HCT116 (cell line): ENCODE results near the gene KLF6. TPM values are rescaled to one million over a fixed set of nuclear protein-coding genes. Genes with fewer than 3 reads are reported as not detected.

Source experiments
- ATAC-seq: fragments of 200-7000 bp; cut with Tn5 transposase; 2 replicates; pipeline ENCODE4 v1.9.1; 2020; ENCODE audit warnings: mild to moderate bottlenecking, moderate library complexity
- BruUV-seq: library from RNA; stranded (reverse); fragments of 400-500 nt; replicated peaks from 2 replicates; lab custom pipeline; 2021; lab: Mats Ljungman, UMichigan
- CTCF ChIA-PET: fragments of 300-600 bp; sonication (Branson Sonifier 250); formaldehyde crosslinking; loops from one replicate; lab custom pipeline; 2021; ENCODE audit warnings: antibody characterized with exemption; lab: Charles Lee
- POLR2A ChIA-PET: fragments of 300-600, 350-600 bp; sonication (Branson Sonifier 250); formaldehyde crosslinking; loops from one replicate; lab custom pipeline; 2021; ENCODE audit warnings: antibody characterized with exemption; lab: Charles Lee
- RAD21 ChIA-PET, 2 experiments: fragments of 300-600 bp; sonication (Branson Sonifier 250); formaldehyde crosslinking; loops; one replicate each; lab custom pipeline; 2023; ENCODE audit warnings: low total read pairs in 2 of 2; ENCODE audit not compliant: uncharacterized antibody in 2 of 2, unreplicated experiment in 2 of 2, low non-redundant PET in 1 of 2; lab: Charles Lee
- DNase-seq: peaks from one replicate; pipeline ENCODE4 v3.0.0-alpha.2; 2010; ENCODE audit warnings: low read depth, low spot score
- H2AFZ ChIP-seq: fragments of 200-600 bp; shearing (Covaris generic), sonication (generic); 2 replicates; pipeline ENCODE4 v1.6.1; 2017; ENCODE audit warnings: low read depth, mixed run types, mixed read lengths, antibody characterized with exemption, low read length; ENCODE audit not compliant: poor library complexity, severe bottlenecking
- H3K27ac ChIP-seq: 2 replicates; pipeline ENCODE4 v1.5.1; 2012; ENCODE audit warnings: low read depth, low read length
- H3K27me3 ChIP-seq: fragments of 200-600 bp; sonication (generic); 2 replicates; pipeline ENCODE4 v1.6.1; 2016; ENCODE audit warnings: mixed run types, low read length, mixed read lengths; ENCODE audit not compliant: insufficient read depth
- H3K36me3 ChIP-seq, 2 experiments: fragments of 200-500 bp in 1 of 2; fragments of 200-600 bp in 1 of 2; sonication (Bioruptor generic) in 1 of 2; sonication (generic) in 1 of 2; 2 replicates each; pipeline versions ENCODE4 v1.5.1 to v1.6.1; 2014 to 2016; ENCODE audit warnings: low read length in 2 of 2, inconsistent platforms in 1 of 2, mixed read lengths in 1 of 2, mixed run types in 1 of 2; ENCODE audit not compliant: insufficient read depth in 2 of 2, control insufficient read depth in 1 of 2
- H3K4me1 ChIP-seq, 2 experiments: fragments of 200-600 bp in 1 of 2; sonication (generic) in 1 of 2; 2 replicates each; pipeline versions ENCODE4 v1.5.1 to v1.6.1; 2012 to 2017; ENCODE audit warnings: low read length in 2 of 2, inconsistent platforms in 1 of 2, mild to moderate bottlenecking in 1 of 2, mixed read lengths in 1 of 2, mixed run types in 1 of 2, moderate library complexity in 1 of 2; ENCODE audit not compliant: insufficient read depth in 2 of 2, control insufficient read depth in 1 of 2
- H3K4me2 ChIP-seq: fragments of 200-600 bp; sonication (generic); 2 replicates; pipeline ENCODE4 v1.6.1; 2017; ENCODE audit warnings: mixed run types, low read length, mixed read lengths
- H3K4me3 ChIP-seq, 2 experiments: fragments of 200-600 bp in 1 of 2; sonication (generic) in 1 of 2; replicated peaks in 1 of 2; 2 replicates each; pipeline ENCODE4 v1.5.1; 2011 to 2016; ENCODE audit warnings: low read length in 2 of 2, control low read depth in 1 of 2, low read depth in 1 of 2, mild to moderate bottlenecking in 1 of 2, mixed read lengths in 1 of 2, mixed run types in 1 of 2
- H3K79me2 ChIP-seq: fragments of 200-600 bp; sonication (generic); 2 replicates; pipeline ENCODE4 v1.6.1; 2017; ENCODE audit warnings: mild to moderate bottlenecking, mixed run types, low read length, moderate library complexity, mixed read lengths; ENCODE audit not compliant: insufficient read depth
- H3K9ac ChIP-seq: fragments of 200-600 bp; sonication (generic); 2 replicates; pipeline ENCODE4 v1.6.1; 2016; ENCODE audit warnings: low read length, mixed read lengths
- H3K9me2 ChIP-seq: fragments of 200-600 bp; sonication (generic), shearing (Covaris generic); 2 replicates; pipeline ENCODE4 v1.6.1; 2017; ENCODE audit warnings: mixed run types, mild to moderate bottlenecking, moderate library complexity; ENCODE audit not compliant: insufficient read depth
- H3K9me3 ChIP-seq, 2 experiments: fragments of 200-500 bp in 1 of 2; fragments of 200-600 bp in 1 of 2; sonication (Bioruptor generic) in 1 of 2; sonication (generic) in 1 of 2; 2 replicates each; pipeline ENCODE4 v1.6.1; 2014 to 2017; ENCODE audit warnings: low read length in 2 of 2, mixed read lengths in 2 of 2, inconsistent platforms in 1 of 2, low read depth in 1 of 2, mild to moderate bottlenecking in 1 of 2, mixed run types in 1 of 2, moderate library complexity in 1 of 2; ENCODE audit not compliant: control insufficient read depth in 1 of 2, insufficient read depth in 1 of 2
- H4K20me1 ChIP-seq: fragments of 200-600 bp; sonication (generic), shearing (Covaris generic); 2 replicates; pipeline ENCODE4 v1.6.1; 2017; ENCODE audit warnings: mixed run types, mild to moderate bottlenecking, moderate library complexity; ENCODE audit not compliant: insufficient read depth
- EZH2phosphoT487 ChIP-seq: fragments of 200-600 bp; IDR thresholded peaks from 2 replicates; pipeline ENCODE4 v1.6.1; 2018; ENCODE audit warnings: antibody characterized with exemption, borderline replicate concordance
- JUND ChIP-seq: IDR thresholded peaks from 2 replicates; pipeline ENCODE4 v1.6.1; 2012
- POLR2A ChIP-seq: IDR thresholded peaks from 2 replicates; pipeline ENCODE4 v1.7.0; 2011; ENCODE audit warnings: borderline replicate concordance; ENCODE audit not compliant: insufficient read depth, insufficient read length; ENCODE audit errors: extremely low read depth
- POLR2AphosphoS5 ChIP-seq: IDR thresholded peaks from 2 replicates; pipeline ENCODE4 v1.6.1; 2011; ENCODE audit warnings: mild to moderate bottlenecking, low read depth, low read length, moderate library complexity
- SIN3A ChIP-seq: IDR thresholded peaks from 2 replicates; pipeline ENCODE4 v1.6.1; 2012; ENCODE audit warnings: low read depth
- SP1 ChIP-seq: IDR thresholded peaks from 2 replicates; pipeline ENCODE4 v1.6.1; 2012; ENCODE audit warnings: low read depth
- SRF ChIP-seq: IDR thresholded peaks from 2 replicates; pipeline ENCODE4 v1.6.1; 2012; ENCODE audit warnings: low read depth
- TCF7L2 ChIP-seq: IDR thresholded peaks from 2 replicates; pipeline ENCODE4 v1.7.0; 2011; ENCODE audit warnings: borderline replicate concordance, inconsistent platforms; ENCODE audit not compliant: insufficient read depth, insufficient read length; ENCODE audit errors: extremely low read depth
- YY1 ChIP-seq: IDR thresholded peaks from 2 replicates; pipeline ENCODE4 v1.6.1; 2011; ENCODE audit warnings: low read length, low read depth, moderate library complexity, mild to moderate bottlenecking; ENCODE audit not compliant: insufficient replicate concordance; ENCODE audit errors: extremely low read depth
- intact Hi-C: fragments of 100-400 bp; cut with micrococcal nuclease; formaldehyde crosslinking; loops from 2 replicates; pipeline ENCODE4 v1.10.0; 2022
- total RNA-seq: library from RNA; stranded (reverse); gene quantifications from one replicate; pipeline ENCODE4 v1.2.1, GENCODE V29; 2021; ENCODE audit not compliant: unreplicated experiment
- TF ChIP-seq, protein P1 (sequence below): IDR thresholded peaks from 2 replicates; pipeline ENCODE4 v1.6.1; 2011; ENCODE audit warnings: mild to moderate bottlenecking, low read length, moderate library complexity; ENCODE audit not compliant: insufficient replicate concordance; ENCODE audit errors: extremely low read depth
- TF ChIP-seq, protein P2 (sequence below): IDR thresholded peaks from 2 replicates; pipeline ENCODE4 v1.6.1; 2012

KLF6 gene
- total RNA-seq, 1 experiment from 2014 or later, result 82.2 TPM

DNA sequence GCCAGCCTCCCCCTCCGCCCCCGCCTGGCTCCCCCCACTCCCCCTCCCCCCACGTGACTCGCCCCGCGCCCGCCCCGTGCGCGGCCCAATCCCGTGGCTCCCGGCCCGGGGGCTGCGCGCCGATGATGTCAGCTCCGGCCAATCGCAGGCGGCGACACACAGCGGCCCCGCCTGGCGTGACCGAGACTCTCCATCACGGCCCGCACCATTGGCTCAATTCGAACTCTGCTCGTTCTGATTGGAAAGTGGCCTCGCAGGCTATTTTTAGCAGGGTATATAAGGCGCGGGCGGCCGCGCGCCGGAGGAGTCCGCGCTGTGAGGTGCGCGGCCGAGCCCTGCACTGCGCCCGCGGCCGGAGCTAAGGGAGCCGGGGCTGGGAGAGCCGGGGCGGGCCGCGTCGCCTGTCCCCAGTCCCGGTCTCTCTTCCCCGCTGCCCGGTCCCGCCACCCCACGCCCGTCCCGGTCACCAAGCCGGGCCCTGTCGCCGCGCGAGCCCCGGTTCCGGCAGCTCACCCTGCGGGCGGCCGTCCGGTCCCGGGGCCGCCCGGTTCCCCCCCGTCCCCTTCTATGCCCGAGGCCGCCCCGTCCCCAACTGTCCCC is 342 bp upstream of the KLF6 start:
- intact Hi-C loops, result loop anchor here (5.0 to 10.0 kb wide), 2 partner anchors 369 to 877 kb away; no protein-coding TSS in a partner anchor
- Histone ChIP-seq H3K9ac (peak overlapping the region; percentile 94), H3K4me2 (peak overlapping the region; percentile 96), H4K20me1 (peaks cover 20% of the 10 kb centered on the region; the same call in 1 of the 2 replicates), H3K27me3 (no peaks in the 10 kb centered on the region), H3K4me1 (peaks cover 35 to 63% of the 10 kb centered on the region in 2 experiments), H3K27ac (peak overlapping the region; percentile 98), H3K79me2 (peaks cover 47% of the 10 kb centered on the region), H3K36me3 (peaks cover 19 to 33% of the 10 kb centered on the region in 2 experiments), H3K4me3 (peak overlapping the region; percentile 89 to 91), H2AFZ (no peak overlapping the region), H3K9me2 (no peaks in the 10 kb centered on the region), H3K9me3 (no peaks in the 10 kb centered on the region)
- peak; percentile 82 for TF ChIP-seq POLR2A
- no peak for TF ChIP-seq EZH2phosphoT487
- TF ChIP-seq SIN3A, result peak; percentile 48
- no peak for TF ChIP-seq TCF7L2
- TF ChIP-seq JUND, result peak; percentile 32; the same call in 1 of the 2 replicates
- TF ChIP-seq, protein P1, sequence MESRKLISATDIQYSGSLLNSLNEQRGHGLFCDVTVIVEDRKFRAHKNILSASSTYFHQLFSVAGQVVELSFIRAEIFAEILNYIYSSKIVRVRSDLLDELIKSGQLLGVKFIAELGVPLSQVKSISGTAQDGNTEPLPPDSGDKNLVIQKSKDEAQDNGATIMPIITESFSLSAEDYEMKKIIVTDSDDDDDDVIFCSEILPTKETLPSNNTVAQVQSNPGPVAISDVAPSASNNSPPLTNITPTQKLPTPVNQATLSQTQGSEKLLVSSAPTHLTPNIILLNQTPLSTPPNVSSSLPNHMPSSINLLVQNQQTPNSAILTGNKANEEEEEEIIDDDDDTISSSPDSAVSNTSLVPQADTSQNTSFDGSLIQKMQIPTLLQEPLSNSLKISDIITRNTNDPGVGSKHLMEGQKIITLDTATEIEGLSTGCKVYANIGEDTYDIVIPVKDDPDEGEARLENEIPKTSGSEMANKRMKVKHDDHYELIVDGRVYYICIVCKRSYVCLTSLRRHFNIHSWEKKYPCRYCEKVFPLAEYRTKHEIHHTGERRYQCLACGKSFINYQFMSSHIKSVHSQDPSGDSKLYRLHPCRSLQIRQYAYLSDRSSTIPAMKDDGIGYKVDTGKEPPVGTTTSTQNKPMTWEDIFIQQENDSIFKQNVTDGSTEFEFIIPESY, result peak; percentile 36
- peak; percentile 98 for TF ChIP-seq SP1
- TF ChIP-seq SRF, result no peak
- TF ChIP-seq POLR2AphosphoS5, result peak; percentile 95
- TF ChIP-seq YY1, result peak; percentile 53
- TF ChIP-seq, protein P2, sequence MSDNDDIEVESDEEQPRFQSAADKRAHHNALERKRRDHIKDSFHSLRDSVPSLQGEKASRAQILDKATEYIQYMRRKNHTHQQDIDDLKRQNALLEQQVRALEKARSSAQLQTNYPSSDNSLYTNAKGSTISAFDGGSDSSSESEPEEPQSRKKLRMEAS, result peak; percentile 46; the same call in 1 of the 2 replicates
- DNase-seq (peak; percentile 91), ATAC-seq (peak; percentile 81)
- BruUV-seq, result no TSS peak
- CTCF ChIA-PET, result interaction anchor here (0.6 to 1.2 kb wide), 4 partner anchors 10 to 984 kb away, joined by 3 to 4 read pairs (median 3); no protein-coding TSS in a partner anchor
- POLR2A ChIA-PET, result interaction anchor here (0.6 to 3.2 kb wide), 52 partner anchors 8 to 1036 kb away, joined by 3 to 83 read pairs (median 5); no protein-coding TSS in a partner anchor
- RAD21 ChIA-PET, result interaction anchor here (0.6 to 1.0 kb wide), 4 partner anchors 44 to 111 kb away, joined by 5 to 8 read pairs (median 6); no protein-coding TSS in a partner anchor
